OCI-LY7 (cell line): Measurements from ENCODE around the gene NACA.

Experiments
- EZH2phosphoT487 ChIP-seq: fragments of 200-600 bp; sonication (generic); IDR thresholded peaks from 2 replicates; pipeline ENCODE4 v1.6.1; 2018; ENCODE audit warnings: low read depth, borderline replicate concordance, mild to moderate bottlenecking, mixed run types, antibody characterized with exemption, low read length, moderate library complexity, mixed read lengths
- TF ChIP-seq, protein P1 (sequence below): fragments of 200-600 bp; sonication (generic); conservative IDR thresholded peaks from 2 replicates; pipeline ENCODE4 v1.5.1; 2014; ENCODE audit warnings: mild to moderate bottlenecking, antibody characterized with exemption, low read length, moderate library complexity, mixed read lengths

GRCh38 chr12:56768424-56768823 is 43.3 kb upstream of the NACA start:
- TF ChIP-seq, protein P1, sequence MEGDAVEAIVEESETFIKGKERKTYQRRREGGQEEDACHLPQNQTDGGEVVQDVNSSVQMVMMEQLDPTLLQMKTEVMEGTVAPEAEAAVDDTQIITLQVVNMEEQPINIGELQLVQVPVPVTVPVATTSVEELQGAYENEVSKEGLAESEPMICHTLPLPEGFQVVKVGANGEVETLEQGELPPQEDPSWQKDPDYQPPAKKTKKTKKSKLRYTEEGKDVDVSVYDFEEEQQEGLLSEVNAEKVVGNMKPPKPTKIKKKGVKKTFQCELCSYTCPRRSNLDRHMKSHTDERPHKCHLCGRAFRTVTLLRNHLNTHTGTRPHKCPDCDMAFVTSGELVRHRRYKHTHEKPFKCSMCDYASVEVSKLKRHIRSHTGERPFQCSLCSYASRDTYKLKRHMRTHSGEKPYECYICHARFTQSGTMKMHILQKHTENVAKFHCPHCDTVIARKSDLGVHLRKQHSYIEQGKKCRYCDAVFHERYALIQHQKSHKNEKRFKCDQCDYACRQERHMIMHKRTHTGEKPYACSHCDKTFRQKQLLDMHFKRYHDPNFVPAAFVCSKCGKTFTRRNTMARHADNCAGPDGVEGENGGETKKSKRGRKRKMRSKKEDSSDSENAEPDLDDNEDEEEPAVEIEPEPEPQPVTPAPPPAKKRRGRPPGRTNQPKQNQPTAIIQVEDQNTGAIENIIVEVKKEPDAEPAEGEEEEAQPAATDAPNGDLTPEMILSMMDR, result no peak
- no peak for TF ChIP-seq EZH2phosphoT487
